K562 (cell line): Measurements from ENCODE around the gene SOCS2. TPM values are rescaled to one million over a fixed set of nuclear protein-coding genes. Genes with fewer than 3 reads are reported as not detected.

Experiments used
- ATAC-seq: fragments of 200-7000 bp; cut with Tn5 transposase; 3 replicates; pipeline ENCODE4 v1.9.1; 2020; ENCODE audit warnings: moderate library complexity
- BruUV-seq: library from RNA; stranded (reverse); fragments of 400-500 nt; replicated peaks from 2 replicates; lab custom pipeline; 2021; lab: Mats Ljungman, UMichigan
- CTCF ChIA-PET: fragments of 300-600 bp; formaldehyde crosslinking; extraction: SDS; loops from one replicate; lab custom pipeline; 2021; ENCODE audit warnings: low intra/inter-chr PET ratio; lab: Yijun Ruan, JAX
- POLR2A ChIA-PET: fragments of 300-600, 350-650 bp; sonication (Branson Sonifier 250); formaldehyde crosslinking; extraction: SDS; loops from one replicate; lab custom pipeline; 2021; ENCODE audit warnings: antibody characterized with exemption, inconsistent platforms; lab: Yijun Ruan, JAX
- DNase-seq, 4 experiments: peaks; one replicate each; pipeline versions ENCODE4 v3.0.0 to v3.0.0-alpha.2; 2011 to 2018; ENCODE audit warnings: low spot score in 3 of 4, mixed read lengths in 3 of 4; ENCODE audit errors: extremely low read depth in 1 of 4
- FAIRE-seq: peaks from 2 replicates; lab custom pipeline; 2011; peaks lifted over from hg19 to GRCh38; lab: Jason Lieb, UNC
- H2AFZ ChIP-seq: 2 replicates; pipeline ENCODE4 v1.6.0; 2011; ENCODE audit warnings: low read depth, low read length, control low read depth, inconsistent platforms
- H3K27ac ChIP-seq: fragments of 200-600 bp; 3 replicates; pipeline ENCODE4 v1.8.0; 2011; ENCODE audit warnings: low read depth, mild to moderate bottlenecking, control low read depth, inconsistent platforms, low read length, moderate library complexity, mixed read lengths; ENCODE audit errors: extremely low read depth
- H3K27me3 ChIP-seq, 2 experiments: fragments of 300-600 bp in 1 of 2; 2 replicates in 1 of 2; 3 replicates in 1 of 2; pipeline versions ENCODE4 v1.6.0 to v1.8.0; 2011; ENCODE audit warnings: inconsistent platforms in 2 of 2, low read length in 2 of 2, mild to moderate bottlenecking in 1 of 2, mixed read lengths in 1 of 2, moderate library complexity in 1 of 2; ENCODE audit not compliant: control insufficient read depth in 2 of 2, insufficient read depth in 2 of 2
- H3K36me3 ChIP-seq: fragments of 300-600 bp; 3 replicates; pipeline ENCODE4 v1.8.0; 2011; ENCODE audit warnings: mild to moderate bottlenecking, low read length, inconsistent platforms; ENCODE audit not compliant: control insufficient read depth, insufficient read depth
- H3K4me1 ChIP-seq, 2 experiments: fragments of 200-600 bp in 1 of 2; replicated peaks in 1 of 2; 2 replicates in 1 of 2; 3 replicates in 1 of 2; pipeline versions ENCODE4 v1.5.1 to v1.8.0; 2011; ENCODE audit warnings: inconsistent platforms in 2 of 2, low read length in 2 of 2, mild to moderate bottlenecking in 1 of 2, mixed read lengths in 1 of 2, moderate library complexity in 1 of 2; ENCODE audit not compliant: control insufficient read depth in 2 of 2, insufficient read depth in 2 of 2
- H3K4me2 ChIP-seq: 2 replicates; pipeline ENCODE4 v1.6.1; 2011; ENCODE audit warnings: low read length, control low read depth, inconsistent platforms, mixed read lengths; ENCODE audit not compliant: insufficient read depth
- H3K4me3 ChIP-seq: fragments of 200-600 bp; sonication (generic), shearing (Covaris generic); 2 replicates; pipeline ENCODE4 v1.5.1; 2016; ENCODE audit warnings: control low read depth, inconsistent platforms
- H3K79me2 ChIP-seq: fragments of 200-600 bp; 3 replicates; pipeline ENCODE4 v1.8.0; 2011; ENCODE audit warnings: low read length, inconsistent platforms; ENCODE audit not compliant: control insufficient read depth, insufficient read depth
- H3K9ac ChIP-seq, 2 experiments: 2 replicates each; pipeline versions ENCODE4 v1.6.0 to v1.6.1; 2011; ENCODE audit warnings: low read depth in 2 of 2, low read length in 2 of 2, control low read depth in 1 of 2, inconsistent platforms in 1 of 2, mild to moderate bottlenecking in 1 of 2, mixed read lengths in 1 of 2; ENCODE audit not compliant: insufficient read depth in 1 of 2
- H3K9me1 ChIP-seq: one replicate; pipeline ENCODE4 v1.6.0; 2011; ENCODE audit warnings: inconsistent platforms, mild to moderate bottlenecking, low read length, moderate library complexity; ENCODE audit not compliant: control insufficient read depth, insufficient read depth
- H3K9me3 ChIP-seq: replicated peaks from 2 replicates; pipeline ENCODE4 v1.5.1; 2011; ENCODE audit warnings: low read depth, low read length, inconsistent platforms; ENCODE audit not compliant: control insufficient read depth, insufficient read depth
- H4K20me1 ChIP-seq: replicated peaks from 2 replicates; pipeline ENCODE4 v1.6.1; 2011; ENCODE audit warnings: low read length, inconsistent platforms, mixed read lengths; ENCODE audit not compliant: control insufficient read depth, insufficient read depth
- ATF7 ChIP-seq: fragments of 450-650 bp; IDR thresholded peaks from 2 replicates; pipeline ENCODE4 v1.7.1; 2014; ENCODE audit warnings: mild to moderate bottlenecking, moderate library complexity
- BCL6 ChIP-seq: fragments of 250-450 bp; sonication (Bioruptor Pico); IDR thresholded peaks from 2 replicates; pipeline ENCODE4 v1.4.0; 2020
- E4F1 ChIP-seq: fragments of 250-450 bp; sonication (Bioruptor Pico); IDR thresholded peaks from 2 replicates; pipeline ENCODE4 v1.5.0; 2021; ENCODE audit warnings: mild to moderate bottlenecking, borderline replicate concordance
- EGR1 ChIP-seq: fragments of 450-650 bp; conservative IDR thresholded peaks from 2 replicates; pipeline ENCODE4 v1.6.1; 2017; ENCODE audit warnings: mild to moderate bottlenecking
- FOXM1 ChIP-seq, 2 experiments: fragments of 450-650 bp in 1 of 2; sonication (generic) in 1 of 2; formaldehyde crosslinking in 1 of 2; IDR thresholded peaks; 2 replicates each; pipeline versions ENCODE4 v1.6.1 to v1.9.0; 2017 to 2022; ENCODE audit warnings: low read depth in 2 of 2, mild to moderate bottlenecking in 2 of 2, missing genetic modification reagents in 1 of 2, moderate library complexity in 1 of 2
- FUS ChIP-seq: fragments of 200-400 bp; formaldehyde crosslinking; optimal IDR thresholded peaks from 2 replicates; pipeline ENCODE3; 2017; ENCODE audit warnings: low read depth, low read length
- GATAD2B ChIP-seq: fragments of 450-650 bp; IDR thresholded peaks from 2 replicates; pipeline ENCODE4 v1.6.1; 2017; ENCODE audit warnings: mild to moderate bottlenecking, borderline replicate concordance
- MAFF ChIP-seq: IDR thresholded peaks from 2 replicates; pipeline ENCODE4 v1.6.1; 2012; ENCODE audit warnings: low read length, improper control_type of control experiment
- NCOA1 ChIP-seq: fragments of 450-650 bp; IDR thresholded peaks from 2 replicates; pipeline ENCODE4 v1.6.1; 2016; ENCODE audit warnings: low read depth
- NFATC3 ChIP-seq: fragments of 450-650 bp; IDR thresholded peaks from 2 replicates; pipeline ENCODE4 v1.6.1; 2017; ENCODE audit warnings: mild to moderate bottlenecking
- RBM22 ChIP-seq: fragments of 200-400 bp; formaldehyde crosslinking; IDR thresholded peaks from 2 replicates; pipeline ENCODE4 v1.6.1; 2018; ENCODE audit warnings: low read length, low read depth; ENCODE audit not compliant: poor library complexity, severe bottlenecking
- SMAD4 ChIP-seq: fragments of 250-450 bp; sonication (Bioruptor Pico); conservative IDR thresholded peaks from 2 replicates; pipeline ENCODE4 v1.8.0; 2021; ENCODE audit warnings: inconsistent platforms, mild to moderate bottlenecking, moderate library complexity
- TAF9B ChIP-seq: fragments of 450-650 bp; IDR thresholded peaks from 2 replicates; pipeline ENCODE4 v1.6.1; 2018; ENCODE audit warnings: mild to moderate bottlenecking; ENCODE audit not compliant: partially characterized antibody
- TCF3 ChIP-seq: sonication (generic); formaldehyde crosslinking; IDR thresholded peaks from 2 replicates; pipeline ENCODE4 v1.4.0; 2020; ENCODE audit warnings: mild to moderate bottlenecking, missing genetic modification reagents
- TEAD1 ChIP-seq, 2 experiments: fragments of 450-650 bp in 1 of 2; sonication (generic) in 1 of 2; formaldehyde crosslinking; IDR thresholded peaks; 2 replicates each; pipeline versions ENCODE4 v1.4.0 to v1.8.0; 2020 to 2022; ENCODE audit warnings: mild to moderate bottlenecking in 2 of 2, missing genetic modification reagents in 1 of 2
- YY1 ChIP-seq, 3 experiments: IDR thresholded peaks; 2 replicates each; pipeline ENCODE4 v1.6.1; 2011; ENCODE audit warnings: low read length in 2 of 3, mild to moderate bottlenecking in 2 of 3, moderate library complexity in 2 of 3, borderline replicate concordance in 1 of 3, control low read depth in 1 of 3, low read depth in 1 of 3; ENCODE audit not compliant: insufficient read depth in 3 of 3, insufficient replicate concordance in 2 of 3, control insufficient read depth in 1 of 3, insufficient read length in 1 of 3; ENCODE audit errors: extremely low read depth in 1 of 3
- ZNF12 ChIP-seq: sonication (generic); formaldehyde crosslinking; IDR thresholded peaks from 2 replicates; pipeline ENCODE4 v1.4.0; 2020; ENCODE audit warnings: mild to moderate bottlenecking, missing genetic modification reagents
- ZNF133 ChIP-seq: fragments of 250-450 bp; sonication (Bioruptor Pico); IDR thresholded peaks from 2 replicates; pipeline ENCODE4 v1.4.0; 2020; ENCODE audit warnings: mild to moderate bottlenecking
- WGBS: fragments of 100-300 bp; shearing (Covaris generic); methylation state at CpG from one replicate; pipeline ENCODE4 v1.1.6; 2016; ENCODE audit warnings: low coverage, mixed read lengths; ENCODE audit not compliant: insufficient coverage; ENCODE audit errors: missing lambda C conversion rate; 5-methylcytosine and 5-hydroxymethylcytosine counted together
- in situ Hi-C: fragments of 300-500 bp; cut with MboI; formaldehyde crosslinking; loops from 4 replicates; pipeline ENCODE4 v1.15.0; 2018; ENCODE audit warnings: inconsistent platforms, mixed read lengths
- intact Hi-C: fragments of 100-400 bp; cut with micrococcal nuclease; formaldehyde crosslinking; loops from 2 replicates; pipeline ENCODE4 v1.14.2; 2022
- polyA plus RNA-seq, 8 experiments: library from polyadenylated mRNA; depleted of rRNA in 4 of 8; stranded (reverse) in 5 of 8; unstranded in 3 of 8; fragments of >200 nt; fragmentation: Nextera tagmentation in 2 of 8; fragmentation: Illumina TruSeq in 1 of 8; extraction: Ambion mirVana in 2 of 8; extraction: Trizol in 1 of 8; gene quantifications; 2 replicates each; pipeline versions ENCODE4 v1.2.1 to v1.2.3, GENCODE V29; 2011 to 2014; ENCODE audit warnings: inconsistent platforms in 1 of 8, missing spikeins in 1 of 8
- total RNA-seq, 7 experiments: library from RNA; depleted of rRNA in 6 of 7; stranded (reverse); fragments of >200 nt in 6 of 7; fragmentation: Illumina TruSeq in 2 of 7; extraction: Trizol in 2 of 7; gene quantifications; 2 replicates each; pipeline versions ENCODE4 v1.2.1 to v1.2.3, GENCODE V29; 2011 to 2021; ENCODE audit warnings: low replicate concordance in 1 of 7

SOCS2 gene
- total and polyA plus RNA-seq, 9 of the 15 experiments (the other 6 are each of a cell fraction or from before 2014, with no cell fraction given), result 37.0 to 162 (median 98.7) TPM

- Histone ChIP-seq H3K9me1 (no peaks in the 10 kb centered on the region), H4K20me1 (peaks cover 5% of the 10 kb centered on the region; the same call in 1 of the 2 replicates), H3K9me3 (no peaks in the 10 kb centered on the region), H3K27me3 (no peaks in the 10 kb centered on the region), H2AFZ (peak overlapping the region; percentile 90), H3K79me2 (peaks cover 49% of the 10 kb centered on the region), H3K27ac (peak overlapping the region; percentile 96), H3K4me3 (peak overlapping the region; percentile 93), H3K4me2 (peak overlapping the region; percentile 90), H3K36me3 (peaks cover 42% of the 10 kb centered on the region; the same call in 2 of the 3 replicates), H3K4me1 (peaks cover 11 to 47% of the 10 kb centered on the region in 2 experiments; a peak in 4 of 5 replicates), H3K9ac (peak overlapping the region; percentile 88 to 99)
- in situ Hi-C loops (loop anchor here (5.0 kb wide), 1 partner anchor 172 kb away; no protein-coding TSS in a partner anchor), intact Hi-C loops (loop anchor here (1.0 to 10.0 kb wide), 8 partner anchors 43 to 575 kb away; partner anchors contain the start of gene CRADD)
- DNase-seq (peak; percentile 85 to 98 (median 90)), ATAC-seq (peak; percentile 80), FAIRE-seq (peak; percentile 85)
- TSS peak; percentile 52 for BruUV-seq
- POLR2A ChIA-PET, result interaction anchor here (0.6 to 2.7 kb wide), 24 partner anchors 13 to 643 kb away, joined by 3 to 11 read pairs (median 4); partner anchors contain the start of gene CRADD
- 0% methylated on average over 51 of the region's 60 CpGs for WGBS
- CTCF ChIA-PET, result interaction anchor here (0.5 to 2.5 kb wide), 8 partner anchors 66 to 532 kb away, joined by 3 to 24 read pairs (median 4); no protein-coding TSS in a partner anchor
- TF ChIP-seq GATAD2B, result peak; percentile 8; the same call in 1 of the 2 replicates
- no peak for TF ChIP-seq BCL6 (CRISPR knock-in tag)
- peak; percentile 89 for TF ChIP-seq SMAD4
- TF ChIP-seq RBM22, result peak; percentile 80
- TF ChIP-seq FUS, result no peak
- 0 out of 2 replicates have a peak, but pooled peaks have one; percentile 33 for TF ChIP-seq ZNF12 (CRISPR knock-in tag)
- no peak for TF ChIP-seq NFATC3
- TF ChIP-seq ATF7, result peak; percentile 78
- TF ChIP-seq ZNF133 (CRISPR knock-in tag), result no peak
- TF ChIP-seq TCF3 (CRISPR knock-in tag), result peak; percentile 25; the same call in 1 of the 2 replicates
- peak in 2 of 3 experiments; percentile 58 to 71 for TF ChIP-seq YY1 (IDR thresholded peaks at IDR 0.05; ENCODE audit: borderline replicate concordance in 1 of 3, control insufficient read depth in 1 of 3, extremely low read depth in 1 of 3, insufficient read depth in 3 of 3, insufficient read length in 1 of 3, insufficient replicate concordance in 2 of 3, low read depth in 1 of 3, low read length in 2 of 3)
- TF ChIP-seq TAF9B, result peak; percentile 56
- peak; percentile 46; the same call in 1 of the 2 replicates for TF ChIP-seq NCOA1
- no peak; a peak in 1 of 4 replicates for TF ChIP-seq TEAD1 (CRISPR knock-in tag; IDR thresholded peaks at IDR 0.05)
- 0 out of 2 replicates have a peak, but pooled peaks have one; percentile 29 for TF ChIP-seq FOXM1 (IDR thresholded peaks at IDR 0.05; ENCODE audit: low read depth)
- TF ChIP-seq FOXM1 (CRISPR knock-in tag; IDR thresholded peaks at IDR 0.05; ENCODE audit: low read depth), result no peak; the same call in 1 of the 2 replicates
- peak; percentile 48; the same call in 1 of the 2 replicates for TF ChIP-seq EGR1
- TF ChIP-seq E4F1 (CRISPR knock-in tag), result 0 out of 2 replicates have a peak, but pooled peaks have one; percentile 4
- no peak for TF ChIP-seq MAFF
These were observed 2.6 kb upstream of the SOCS2 start for GRCh38 chr12:93569656-93570551.
